K562 (cell line): ENCODE measurements around the gene INSIG1. TPM values are rescaled to one million over a fixed set of nuclear protein-coding genes. Genes with fewer than 3 reads are reported as not detected.
A peak's percentile ranks its signal among the peaks of the same experiment; 100 is the strongest.

Source experiments
- BCLAF1 ChIP-seq, 2 experiments: fragments of 450-650 bp in 1 of 2; IDR thresholded peaks; 2 replicates each; pipeline ENCODE4 v1.6.1; 2011 to 2017; ENCODE audit warnings: low read depth in 2 of 2, antibody characterized with exemption in 1 of 2, borderline replicate concordance in 1 of 2, low read length in 1 of 2, mild to moderate bottlenecking in 1 of 2, mixed read lengths in 1 of 2; ENCODE audit not compliant: control insufficient read depth in 1 of 2
- DDX20 ChIP-seq: fragments of 450-650 bp; IDR thresholded peaks from 2 replicates; pipeline ENCODE4 v1.6.1; 2016; ENCODE audit warnings: missing genetic modification characterization, low read depth, mild to moderate bottlenecking, missing compliant biosample characterization, moderate library complexity
- EP400 ChIP-seq: fragments of 450-650 bp; IDR thresholded peaks from 2 replicates; pipeline ENCODE4 v1.6.1; 2017; ENCODE audit warnings: antibody characterized with exemption, mild to moderate bottlenecking, moderate library complexity
- ETV1 ChIP-seq: fragments of 450-650 bp; conservative IDR thresholded peaks from 2 replicates; pipeline ENCODE4 v1.6.1; 2016; ENCODE audit warnings: missing genetic modification characterization, control low read depth, low read depth, missing compliant biosample characterization
- FOXK2 ChIP-seq, 2 experiments: fragments of 450-650 bp; IDR thresholded peaks in 1 of 2; conservative IDR thresholded peaks in 1 of 2; 2 replicates each; pipeline ENCODE4 v1.6.1; 2016; ENCODE audit warnings: low read depth in 2 of 2, mild to moderate bottlenecking in 1 of 2
- GABPA ChIP-seq: fragments of 200-800 bp; sonication (Bioruptor generic); conservative IDR thresholded peaks from 2 replicates; pipeline ENCODE4 v1.6.1; 2016; ENCODE audit warnings: low read depth, missing genetic modification characterization, missing compliant biosample characterization
- HDAC3 ChIP-seq: fragments of 450-650 bp; IDR thresholded peaks from 2 replicates; pipeline ENCODE4 v1.6.1; 2018; ENCODE audit warnings: borderline replicate concordance, mild to moderate bottlenecking, moderate library complexity; ENCODE audit not compliant: partially characterized antibody
- IRF9 ChIP-seq: fragments of 450-650 bp; IDR thresholded peaks from 2 replicates; pipeline ENCODE4 v1.6.1; 2016; ENCODE audit warnings: missing biosample characterization, missing genetic modification characterization
- JUND ChIP-seq, 2 experiments: IDR thresholded peaks; 2 replicates in 1 of 2; 3 replicates in 1 of 2; pipeline ENCODE4 v1.6.1; 2011; ENCODE audit warnings: borderline replicate concordance in 2 of 2, low read depth in 2 of 2, low read length in 2 of 2, improper control_type of control experiment in 1 of 2, missing biosample characterization in 1 of 2, missing genetic modification characterization in 1 of 2, missing genetic modification reagents in 1 of 2
- MYBL2 ChIP-seq, 2 experiments: fragments of 450-650 bp in 1 of 2; sonication (generic) in 1 of 2; formaldehyde crosslinking in 1 of 2; IDR thresholded peaks; 2 replicates each; pipeline versions ENCODE4 v1.6.1 to v1.8.1; 2017 to 2022; ENCODE audit warnings: borderline replicate concordance in 1 of 2, inconsistent platforms in 1 of 2, low read depth in 1 of 2, mild to moderate bottlenecking in 1 of 2, missing genetic modification reagents in 1 of 2, moderate library complexity in 1 of 2
- NCOA6 ChIP-seq: fragments of 450-650 bp; IDR thresholded peaks from 2 replicates; pipeline ENCODE4 v1.6.1; 2017; ENCODE audit warnings: mild to moderate bottlenecking
- NFATC3 ChIP-seq: fragments of 450-650 bp; IDR thresholded peaks from 2 replicates; pipeline ENCODE4 v1.6.1; 2017; ENCODE audit warnings: mild to moderate bottlenecking
- NFE2L1 ChIP-seq: fragments of 450-650 bp; IDR thresholded peaks from 2 replicates; pipeline ENCODE4 v1.6.1; 2016; ENCODE audit warnings: missing genetic modification characterization, low read depth, mild to moderate bottlenecking, missing compliant biosample characterization, moderate library complexity, borderline replicate concordance
- RBM15 ChIP-seq: fragments of 200-400 bp; formaldehyde crosslinking; IDR thresholded peaks from 2 replicates; pipeline ENCODE4 v1.6.1; 2018; ENCODE audit warnings: mild to moderate bottlenecking, low read length, moderate library complexity; ENCODE audit not compliant: insufficient read depth
- RHOXF2B ChIP-seq: fragments of 250-450 bp; sonication (Bioruptor Pico); conservative IDR thresholded peaks from 2 replicates; pipeline ENCODE4 v1.5.1; 2021
- SETDB1 ChIP-seq: IDR thresholded peaks from one replicate; pipeline ENCODE4 v1.6.1; 2012; ENCODE audit warnings: low read length, control low read depth, inconsistent platforms
- TAF1 ChIP-seq: IDR thresholded peaks from 2 replicates; pipeline ENCODE4 v1.6.1; 2011; ENCODE audit warnings: mild to moderate bottlenecking, low read length, moderate library complexity; ENCODE audit not compliant: insufficient read depth, control insufficient read depth, severe bottlenecking; ENCODE audit errors: extremely low read depth
- THRB ChIP-seq: fragments of 450-650 bp; formaldehyde crosslinking; conservative IDR thresholded peaks from 2 replicates; pipeline ENCODE4 v1.4.0; 2022; ENCODE audit warnings: mild to moderate bottlenecking, missing genetic modification characterization
- XRCC5 ChIP-seq: fragments of 200-400 bp; formaldehyde crosslinking; IDR thresholded peaks from 2 replicates; pipeline ENCODE4 v1.6.1; 2017; ENCODE audit warnings: low read depth, mild to moderate bottlenecking, low read length
- ZNF445 ChIP-seq: fragments of 250-450 bp; sonication (Bioruptor Pico); IDR thresholded peaks from 2 replicates; pipeline ENCODE4 v1.4.0; 2020; ENCODE audit warnings: low read depth, mild to moderate bottlenecking, moderate library complexity
- ZNF764 ChIP-seq: fragments of 250-450 bp; sonication (Bioruptor Pico); IDR thresholded peaks from 2 replicates; pipeline ENCODE4 v1.4.0; 2020; ENCODE audit warnings: low read depth, mild to moderate bottlenecking, moderate library complexity
- polyA plus RNA-seq, 8 experiments: library from polyadenylated mRNA; depleted of rRNA in 4 of 8; stranded (reverse) in 5 of 8; unstranded in 3 of 8; fragments of >200 nt; fragmentation: Nextera tagmentation in 2 of 8; fragmentation: Illumina TruSeq in 1 of 8; extraction: Ambion mirVana in 2 of 8; extraction: Trizol in 1 of 8; gene quantifications; 2 replicates each; pipeline versions ENCODE4 v1.2.1 to v1.2.3, GENCODE V29; 2011 to 2014; ENCODE audit warnings: inconsistent platforms in 1 of 8, missing spikeins in 1 of 8
- total RNA-seq, 7 experiments: library from RNA; depleted of rRNA in 6 of 7; stranded (reverse); fragments of >200 nt in 6 of 7; fragmentation: Illumina TruSeq in 2 of 7; extraction: Trizol in 2 of 7; gene quantifications; 2 replicates each; pipeline versions ENCODE4 v1.2.1 to v1.2.3, GENCODE V29; 2011 to 2021; ENCODE audit warnings: low replicate concordance in 1 of 7

The INSIG1 gene
- total and polyA plus RNA-seq, 9 of the 15 experiments (the other 6 are each of a cell fraction or from before 2014, with no cell fraction given): 57.1 to 787 (median 238) TPM

GRCh38 chr7:155298834-155299534 is 1.3 kb downstream of the INSIG1 start (continued):
- TF ChIP-seq BCLAF1 (IDR thresholded peaks at IDR 0.05; ENCODE audit: borderline replicate concordance in 1 of 2, control insufficient read depth in 1 of 2, low read depth in 2 of 2, low read length in 1 of 2): no peak
- no peak for TF ChIP-seq THRB (CRISPR knock-in tag)
- TF ChIP-seq HDAC3: no peak
- TF ChIP-seq ETV1 (tag): no peak
- no peak for TF ChIP-seq RBM15
- no peak for TF ChIP-seq EP400
- no peak for TF ChIP-seq DDX20 (tag)
- TF ChIP-seq ZNF445: no peak
- TF ChIP-seq MYBL2 (IDR thresholded peaks at IDR 0.05; ENCODE audit: low read depth): no peak
- TF ChIP-seq MYBL2 (CRISPR knock-in tag; IDR thresholded peaks at IDR 0.05; ENCODE audit: borderline replicate concordance): no peak
- TF ChIP-seq XRCC5: peak; percentile 67; the same call in 1 of the 2 replicates
- TF ChIP-seq SETDB1: no peak
- TF ChIP-seq ZNF764 (CRISPR knock-in tag): no peak
- TF ChIP-seq NFE2L1: no peak
- TF ChIP-seq FOXK2 (conservative IDR thresholded peaks at IDR 0.05 in 1 of 2, IDR thresholded peaks at IDR 0.05 in 1 of 2; ENCODE audit: low read depth in 2 of 2): peak; percentile 76 to 90; a peak in 3 of 4 replicates
- TF ChIP-seq TAF1: no peak
- no peak for TF ChIP-seq NFATC3
- TF ChIP-seq RHOXF2B (CRISPR knock-in tag): no peak
- no peak for TF ChIP-seq JUND (IDR thresholded peaks at IDR 0.05; ENCODE audit: borderline replicate concordance, low read depth, low read length)
- peak; percentile 40; the same call in 1 of the 3 replicates for TF ChIP-seq JUND (tag; IDR thresholded peaks at IDR 0.05; ENCODE audit: borderline replicate concordance, low read depth, low read length)
- no peak for TF ChIP-seq NCOA6
- TF ChIP-seq IRF9 (tag): no peak
- TF ChIP-seq GABPA (tag): no peak
